GM12878 (cell line): ENCODE data around the gene DCN. TPM values are rescaled to one million over a fixed set of nuclear protein-coding genes. Genes with fewer than 3 reads are reported as not detected.

ENCODE experiments used
- ATAC-seq: fragments of 200-7000 bp; cut with Tn5 transposase; 3 replicates; pipeline ENCODE4 v1.9.1; 2020; ENCODE audit warnings: mild to moderate bottlenecking, moderate library complexity
- BruUV-seq: library from RNA; stranded (reverse); fragments of 400-500 nt; replicated peaks from 2 replicates; lab custom pipeline; 2021; lab: Mats Ljungman, UMichigan
- CTCF ChIA-PET: fragments of 300-600 bp; sonication (Branson Sonifier 250); formaldehyde crosslinking; extraction: SDS; loops from one replicate; lab custom pipeline; 2021; ENCODE audit warnings: inconsistent platforms; lab: Yijun Ruan, JAX
- POLR2A ChIA-PET: fragments of 350-600 bp; formaldehyde crosslinking; extraction: SDS; loops from one replicate; lab custom pipeline; 2021; ENCODE audit warnings: inconsistent platforms; lab: Charles Lee
- RAD21 ChIA-PET: fragments of 300-600 bp; sonication (Branson Sonifier 250); formaldehyde crosslinking; loops from one replicate; lab custom pipeline; 2023; ENCODE audit warnings: antibody characterized with exemption; ENCODE audit not compliant: unreplicated experiment; lab: Charles Lee
- SMC1A ChIA-PET: fragments of 300-600 bp; sonication (Branson Sonifier 250); formaldehyde crosslinking; loops from one replicate; lab custom pipeline; 2023; ENCODE audit not compliant: unreplicated experiment, uncharacterized antibody; lab: Charles Lee
- DNase-seq: peaks from one replicate; pipeline ENCODE4 v3.0.0-alpha.2; 2011; ENCODE audit warnings: low read depth, low spot score
- FAIRE-seq: peaks from 3 replicates; lab custom pipeline; 2011; peaks lifted over from hg19 to GRCh38; lab: Jason Lieb, UNC
- H2AFZ ChIP-seq: 2 replicates; pipeline ENCODE4 v1.6.0; 2011; ENCODE audit warnings: low read depth, low read length, control low read depth; ENCODE audit not compliant: control insufficient read depth
- H3K27ac ChIP-seq: 2 replicates; pipeline ENCODE4 v1.5.1; 2011; ENCODE audit warnings: control low read depth; ENCODE audit not compliant: control insufficient read depth, insufficient read depth
- H3K27me3 ChIP-seq, 2 experiments: replicated peaks in 1 of 2; 2 replicates each; pipeline versions ENCODE4 v1.6.0 to v1.6.1; 2011; ENCODE audit warnings: low read length in 1 of 2; ENCODE audit not compliant: control insufficient read depth in 2 of 2, insufficient read depth in 2 of 2
- H3K36me3 ChIP-seq, 2 experiments: 2 replicates each; pipeline ENCODE4 v1.5.1; 2011; ENCODE audit warnings: low read length in 1 of 2; ENCODE audit not compliant: control insufficient read depth in 2 of 2, insufficient read depth in 2 of 2
- H3K4me1 ChIP-seq: 2 replicates; pipeline ENCODE4 v1.6.1; 2011; ENCODE audit warnings: mild to moderate bottlenecking, low read length, moderate library complexity, mixed read lengths; ENCODE audit not compliant: control insufficient read depth, insufficient read depth
- H3K4me2 ChIP-seq: 2 replicates; pipeline ENCODE4 v1.6.0; 2011; ENCODE audit warnings: control low read depth; ENCODE audit not compliant: control insufficient read depth, insufficient read depth
- H3K4me3 ChIP-seq: fragments of 200-600 bp; sonication (generic); 2 replicates; pipeline ENCODE4 v1.5.1; 2016
- H3K79me2 ChIP-seq: 2 replicates; pipeline ENCODE4 v1.6.0; 2011; ENCODE audit warnings: low read length; ENCODE audit not compliant: control insufficient read depth, insufficient read depth
- H3K9ac ChIP-seq: 2 replicates; pipeline ENCODE4 v1.8.0; 2011; ENCODE audit warnings: low read length, control low read depth, mixed read lengths; ENCODE audit not compliant: control insufficient read depth, insufficient read depth
- H3K9me3 ChIP-seq: replicated peaks from 3 replicates; pipeline ENCODE4 v1.5.1; 2011; ENCODE audit warnings: mild to moderate bottlenecking, low read length; ENCODE audit not compliant: control insufficient read depth, insufficient read depth
- H4K20me1 ChIP-seq: 2 replicates; pipeline ENCODE4 v1.6.0; 2011; ENCODE audit not compliant: control insufficient read depth, insufficient read depth
- RAD21 ChIP-seq: IDR thresholded peaks from 2 replicates; pipeline ENCODE4 v1.6.1; 2011; ENCODE audit warnings: mild to moderate bottlenecking, low read depth, low read length, moderate library complexity; ENCODE audit not compliant: insufficient read depth
- WGBS: methylation state at CpG from one replicate; pipeline ENCODE4 v1.1.6; 2016; ENCODE audit warnings: low lambda C conversion rate; ENCODE audit not compliant: insufficient replicate concordance, insufficient coverage; ENCODE audit errors: missing lambda C conversion rate; 5-methylcytosine and 5-hydroxymethylcytosine counted together
- in situ Hi-C: fragments of 300-500 bp; cut with MboI; formaldehyde crosslinking; loops from 9 replicates; pipeline ENCODE4 v1.14.3; 2018; ENCODE audit warnings: mixed read lengths
- intact Hi-C: fragments of 100-400 bp; cut with micrococcal nuclease; formaldehyde crosslinking; loops from one replicate; pipeline ENCODE4 v1.14.2; 2022; ENCODE audit not compliant: unreplicated experiment
- polyA plus RNA-seq, 11 experiments: library from polyadenylated mRNA; depleted of rRNA in 4 of 11; unstranded in 6 of 11; stranded (reverse) in 5 of 11; fragments of >200 nt; fragmentation: Nextera tagmentation in 4 of 11; fragmentation: Illumina TruSeq in 1 of 11; extraction: Ambion mirVana in 4 of 11; extraction: Trizol in 1 of 11; gene quantifications; 1 replicate in 1 of 11; 2 replicates in 10 of 11; pipeline versions ENCODE4 v1.2.1 to v1.2.3, GENCODE V29; 2011 to 2016; ENCODE audit warnings: inconsistent platforms in 2 of 11, missing spikeins in 2 of 11, low read depth in 1 of 11
- total RNA-seq, 4 experiments: library from RNA; depleted of rRNA in 3 of 4; stranded (reverse); fragments of >200 nt in 3 of 4; fragmentation: Illumina TruSeq in 1 of 4; extraction: Trizol in 1 of 4; gene quantifications; 2 replicates each; pipeline versions ENCODE4 v1.2.1 to v1.2.3, GENCODE V29; 2013 to 2021
- TF ChIP-seq, protein P1 (sequence below): fragments of 450-650 bp; formaldehyde crosslinking; IDR thresholded peaks from 2 replicates; pipeline ENCODE4 v1.4.0; 2020; ENCODE audit warnings: mild to moderate bottlenecking, moderate library complexity
- TF ChIP-seq, protein P2 (sequence below), 3 experiments: IDR thresholded peaks in 2 of 3; conservative IDR thresholded peaks in 1 of 3; 2 replicates each; pipeline ENCODE4 v1.5.1; 2011; ENCODE audit warnings: low read depth in 3 of 3, low read length in 3 of 3, mild to moderate bottlenecking in 3 of 3, control low read depth in 2 of 3, moderate library complexity in 2 of 3, inconsistent platforms in 1 of 3, mixed read lengths in 1 of 3; ENCODE audit not compliant: control insufficient read depth in 2 of 3, insufficient read depth in 1 of 3; ENCODE audit errors: extremely low read depth in 1 of 3

DCN gene
- total and polyA plus RNA-seq, 10 of the 15 experiments (the other 5 are each of a cell fraction or from before 2014, with no cell fraction given), result 0.07 to 2.1 (median 0.75) TPM; not detected in 6

DNA sequence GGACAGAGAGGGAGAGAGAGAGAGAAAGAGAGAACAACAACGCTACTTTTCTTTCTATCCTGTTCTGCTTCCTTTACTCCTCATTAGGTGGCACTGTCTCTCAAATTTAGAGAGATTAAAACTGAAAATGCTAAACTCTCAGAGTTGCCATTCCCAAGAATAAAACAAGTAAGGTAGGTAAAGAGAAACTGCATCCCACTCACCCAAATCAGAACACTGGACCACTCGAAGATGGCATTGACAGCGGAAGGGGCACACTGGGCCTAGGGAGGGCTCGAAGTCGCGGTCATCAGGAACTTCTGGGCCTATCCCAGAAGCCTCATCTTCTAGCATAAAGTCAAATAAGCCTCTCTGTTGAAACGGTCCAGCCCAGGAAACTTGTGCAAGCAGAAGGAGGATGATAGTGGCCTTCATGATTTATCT is 4.5 kb downstream of the DCN start:
- H2AFZ ChIP-seq, result no peak overlapping the region
- in situ Hi-C loops, result no loop called here
- ChIA-PET SMC1A (interaction anchor here (1.0 to 1.4 kb wide), 2 partner anchors 9 to 148 kb away, joined by 4 to 5 read pairs; no protein-coding TSS in a partner anchor), RAD21 (interaction anchor here (1.4 kb wide), 1 partner anchor 148 kb away, joined by 4 read pairs; no protein-coding TSS in a partner anchor), POLR2A (no interaction called here), CTCF (interaction anchor here (0.6 to 3.0 kb wide), 4 partner anchors 11 to 966 kb away, joined by 3 to 20 read pairs (median 6); no protein-coding TSS in a partner anchor)
- 48% methylated on average over 7 of the region's 7 CpGs for WGBS
- no peaks in the 10 kb centered on the region for H4K20me1 ChIP-seq
- no peaks in the 10 kb centered on the region for H3K9me3 ChIP-seq
- H3K9ac ChIP-seq, result no peak overlapping the region
- H3K79me2 ChIP-seq, result no peaks in the 10 kb centered on the region
- intact Hi-C loops, result loop anchor here (2.0 kb wide), 1 partner anchor 149 kb away; no protein-coding TSS in a partner anchor
- TF ChIP-seq, protein P1, sequence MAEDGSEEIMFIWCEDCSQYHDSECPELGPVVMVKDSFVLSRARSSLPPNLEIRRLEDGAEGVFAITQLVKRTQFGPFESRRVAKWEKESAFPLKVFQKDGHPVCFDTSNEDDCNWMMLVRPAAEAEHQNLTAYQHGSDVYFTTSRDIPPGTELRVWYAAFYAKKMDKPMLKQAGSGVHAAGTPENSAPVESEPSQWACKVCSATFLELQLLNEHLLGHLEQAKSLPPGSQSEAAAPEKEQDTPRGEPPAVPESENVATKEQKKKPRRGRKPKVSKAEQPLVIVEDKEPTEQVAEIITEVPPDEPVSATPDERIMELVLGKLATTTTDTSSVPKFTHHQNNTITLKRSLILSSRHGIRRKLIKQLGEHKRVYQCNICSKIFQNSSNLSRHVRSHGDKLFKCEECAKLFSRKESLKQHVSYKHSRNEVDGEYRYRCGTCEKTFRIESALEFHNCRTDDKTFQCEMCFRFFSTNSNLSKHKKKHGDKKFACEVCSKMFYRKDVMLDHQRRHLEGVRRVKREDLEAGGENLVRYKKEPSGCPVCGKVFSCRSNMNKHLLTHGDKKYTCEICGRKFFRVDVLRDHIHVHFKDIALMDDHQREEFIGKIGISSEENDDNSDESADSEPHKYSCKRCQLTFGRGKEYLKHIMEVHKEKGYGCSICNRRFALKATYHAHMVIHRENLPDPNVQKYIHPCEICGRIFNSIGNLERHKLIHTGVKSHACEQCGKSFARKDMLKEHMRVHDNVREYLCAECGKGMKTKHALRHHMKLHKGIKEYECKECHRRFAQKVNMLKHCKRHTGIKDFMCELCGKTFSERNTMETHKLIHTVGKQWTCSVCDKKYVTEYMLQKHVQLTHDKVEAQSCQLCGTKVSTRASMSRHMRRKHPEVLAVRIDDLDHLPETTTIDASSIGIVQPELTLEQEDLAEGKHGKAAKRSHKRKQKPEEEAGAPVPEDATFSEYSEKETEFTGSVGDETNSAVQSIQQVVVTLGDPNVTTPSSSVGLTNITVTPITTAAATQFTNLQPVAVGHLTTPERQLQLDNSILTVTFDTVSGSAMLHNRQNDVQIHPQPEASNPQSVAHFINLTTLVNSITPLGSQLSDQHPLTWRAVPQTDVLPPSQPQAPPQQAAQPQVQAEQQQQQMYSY (CRISPR knock-in tag), result no peak
- TF ChIP-seq, protein P2, sequence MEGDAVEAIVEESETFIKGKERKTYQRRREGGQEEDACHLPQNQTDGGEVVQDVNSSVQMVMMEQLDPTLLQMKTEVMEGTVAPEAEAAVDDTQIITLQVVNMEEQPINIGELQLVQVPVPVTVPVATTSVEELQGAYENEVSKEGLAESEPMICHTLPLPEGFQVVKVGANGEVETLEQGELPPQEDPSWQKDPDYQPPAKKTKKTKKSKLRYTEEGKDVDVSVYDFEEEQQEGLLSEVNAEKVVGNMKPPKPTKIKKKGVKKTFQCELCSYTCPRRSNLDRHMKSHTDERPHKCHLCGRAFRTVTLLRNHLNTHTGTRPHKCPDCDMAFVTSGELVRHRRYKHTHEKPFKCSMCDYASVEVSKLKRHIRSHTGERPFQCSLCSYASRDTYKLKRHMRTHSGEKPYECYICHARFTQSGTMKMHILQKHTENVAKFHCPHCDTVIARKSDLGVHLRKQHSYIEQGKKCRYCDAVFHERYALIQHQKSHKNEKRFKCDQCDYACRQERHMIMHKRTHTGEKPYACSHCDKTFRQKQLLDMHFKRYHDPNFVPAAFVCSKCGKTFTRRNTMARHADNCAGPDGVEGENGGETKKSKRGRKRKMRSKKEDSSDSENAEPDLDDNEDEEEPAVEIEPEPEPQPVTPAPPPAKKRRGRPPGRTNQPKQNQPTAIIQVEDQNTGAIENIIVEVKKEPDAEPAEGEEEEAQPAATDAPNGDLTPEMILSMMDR (IDR thresholded peaks at IDR 0.05 in 2 of 3, conservative IDR thresholded peaks at IDR 0.05 in 1 of 3; ENCODE audit: control insufficient read depth in 2 of 3, extremely low read depth in 1 of 3, insufficient read depth in 1 of 3, low read depth in 3 of 3, low read length in 3 of 3), result peak; percentile 10 to 33 (median 21); a peak in 3 of 6 replicates
- TF ChIP-seq RAD21, result peak; percentile 33; the same call in 1 of the 2 replicates
- no peak overlapping the region for H3K4me3 ChIP-seq
- H3K36me3 ChIP-seq, result no peaks in the 10 kb centered on the region
- DNase-seq (no peak), FAIRE-seq (peak; percentile 47), ATAC-seq (peak; percentile 36; the same call in 1 of the 3 replicates)
- no peaks in the 10 kb centered on the region for H3K4me1 ChIP-seq
- no peak overlapping the region for H3K27ac ChIP-seq
- H3K27me3 ChIP-seq, result no peaks in the 10 kb centered on the region
- no TSS peak for BruUV-seq
- no peak overlapping the region for H3K4me2 ChIP-seq
